HepG2 (cell line): ENCODE data around the gene DQX1. TPM values are rescaled to one million over a fixed set of nuclear protein-coding genes. Genes with fewer than 3 reads are reported as not detected.

Experiments used
- MEIS2 ChIP-seq: sonication (generic); formaldehyde crosslinking; IDR thresholded peaks from 2 replicates; pipeline ENCODE4 v1.9.0; 2021; ENCODE audit warnings: mild to moderate bottlenecking, missing genetic modification reagents
- MTERF4 ChIP-seq: sonication (generic); formaldehyde crosslinking; IDR thresholded peaks from 2 replicates; pipeline ENCODE4 v1.8.0; 2023; ENCODE audit warnings: mild to moderate bottlenecking, missing genetic modification reagents
- NFRKB ChIP-seq: fragments of 450-650 bp; IDR thresholded peaks from 2 replicates; pipeline ENCODE4 v1.6.1; 2017
- PAF1 ChIP-seq: IDR thresholded peaks from 2 replicates; pipeline ENCODE4 v1.6.1; 2016; ENCODE audit warnings: missing genetic modification reagents, missing compliant biosample characterization
- RBM22 ChIP-seq: fragments of 200-400 bp; formaldehyde crosslinking; optimal IDR thresholded peaks from 2 replicates; pipeline ENCODE3; 2017; ENCODE audit warnings: mild to moderate bottlenecking, low read length, moderate library complexity
- SIN3A ChIP-seq: IDR thresholded peaks from 2 replicates; pipeline ENCODE4 v1.6.1; 2011; ENCODE audit warnings: low read depth, mild to moderate bottlenecking, control low read depth, low read length, borderline replicate concordance
- SP1 ChIP-seq, 2 experiments: fragments of 450-650 bp in 1 of 2; sonication (generic) in 1 of 2; formaldehyde crosslinking in 1 of 2; IDR thresholded peaks; 2 replicates each; pipeline versions ENCODE4 v1.4.0 to v1.6.1; 2016 to 2020; ENCODE audit warnings: missing genetic modification reagents in 1 of 2
- TCF7 ChIP-seq: sonication (generic); IDR thresholded peaks from 2 replicates; pipeline ENCODE4 v1.6.1; 2016; ENCODE audit warnings: antibody characterized with exemption, low read depth
- THAP11 ChIP-seq: IDR thresholded peaks from 2 replicates; pipeline ENCODE4 v1.6.1; 2016; ENCODE audit warnings: missing biosample characterization, missing genetic modification reagents
- ZBTB33 ChIP-seq: sonication (generic); formaldehyde crosslinking; IDR thresholded peaks from 2 replicates; pipeline ENCODE4 v1.4.0; 2020; ENCODE audit warnings: missing genetic modification reagents
- ZNF326 ChIP-seq: sonication (generic); formaldehyde crosslinking; IDR thresholded peaks from 2 replicates; pipeline ENCODE4 v1.4.0; 2020; ENCODE audit warnings: missing genetic modification reagents, borderline replicate concordance
- ZNF484 ChIP-seq: sonication (generic); formaldehyde crosslinking; IDR thresholded peaks from 2 replicates; pipeline ENCODE4 v1.5.1; 2020; ENCODE audit warnings: mild to moderate bottlenecking, low read depth, missing genetic modification reagents, borderline replicate concordance
- ZNF496 ChIP-seq: sonication (generic); formaldehyde crosslinking; IDR thresholded peaks from 2 replicates; pipeline ENCODE4 v1.8.1; 2023; ENCODE audit warnings: mild to moderate bottlenecking, moderate library complexity, missing genetic modification reagents; ENCODE audit not compliant: insufficient replicate concordance
- ZNF558 ChIP-seq: sonication (generic); formaldehyde crosslinking; IDR thresholded peaks from 2 replicates; pipeline ENCODE4 v1.9.0; 2022; ENCODE audit warnings: mild to moderate bottlenecking, missing genetic modification reagents, borderline replicate concordance
- ZNF564 ChIP-seq: sonication (generic); formaldehyde crosslinking; IDR thresholded peaks from 2 replicates; pipeline ENCODE4 v1.8.1; 2023; ENCODE audit warnings: mild to moderate bottlenecking, missing genetic modification reagents
- ZNF644 ChIP-seq: IDR thresholded peaks from 2 replicates; pipeline ENCODE4 v1.6.1; 2016; ENCODE audit warnings: low read depth
- ZNF709 ChIP-seq: sonication (generic); formaldehyde crosslinking; IDR thresholded peaks from 2 replicates; pipeline ENCODE4 v1.5.0; 2020; ENCODE audit warnings: mild to moderate bottlenecking, missing genetic modification reagents
- ZNF839 ChIP-seq: sonication (generic); formaldehyde crosslinking; IDR thresholded peaks from 2 replicates; pipeline ENCODE4 v1.4.0; 2020; ENCODE audit warnings: missing genetic modification reagents, mild to moderate bottlenecking, borderline replicate concordance
- ZNF891 ChIP-seq: sonication (generic); formaldehyde crosslinking; IDR thresholded peaks from 2 replicates; pipeline ENCODE4 v1.5.0; 2020; ENCODE audit warnings: mild to moderate bottlenecking, missing genetic modification reagents
- polyA plus RNA-seq, 8 experiments: library from polyadenylated mRNA; depleted of rRNA in 3 of 8; stranded (reverse) in 7 of 8; unstranded in 1 of 8; fragments of >200 nt; fragmentation: Illumina TruSeq in 4 of 8; extraction: Trizol in 4 of 8; gene quantifications; 2 replicates each; pipeline versions ENCODE4 v1.2.1 to v1.2.3, GENCODE V29; 2011 to 2016; ENCODE audit warnings: low read depth in 4 of 8, missing spikeins in 1 of 8, mixed read lengths in 1 of 8; ENCODE audit not compliant: insufficient read depth in 1 of 8
- total RNA-seq, 5 experiments: library from RNA; depleted of rRNA; stranded (reverse); fragments of >200 nt; fragmentation: Illumina TruSeq; extraction: Trizol; gene quantifications; 2 replicates each; pipeline ENCODE4 v1.2.3, GENCODE V29; 2016; ENCODE audit warnings: low read depth in 1 of 5
- TF ChIP-seq, protein P1 (sequence below): sonication (generic); formaldehyde crosslinking; IDR thresholded peaks from 2 replicates; pipeline ENCODE4 v1.5.1; 2020; ENCODE audit warnings: missing genetic modification reagents, mild to moderate bottlenecking, borderline replicate concordance
- TF ChIP-seq, protein P2 (sequence below), 2 experiments: IDR thresholded peaks; 2 replicates each; pipeline ENCODE4 v1.6.1; 2011 to 2012; ENCODE audit warnings: low read length in 2 of 2, borderline replicate concordance in 1 of 2, low read depth in 1 of 2, mild to moderate bottlenecking in 1 of 2, moderate library complexity in 1 of 2

Gene DQX1
- total and polyA plus RNA-seq, 2 of the 13 experiments (the other 11 are each of a cell fraction or from before 2014, with no cell fraction given): 27.6 to 89.8 TPM

- no peak for TF ChIP-seq ZNF558 (CRISPR knock-in tag)
- no peak for TF ChIP-seq ZNF839
- TF ChIP-seq SP1 (IDR thresholded peaks at IDR 0.05): no peak
- TF ChIP-seq SP1 (CRISPR knock-in tag; IDR thresholded peaks at IDR 0.05): no peak
- no peak for TF ChIP-seq NFRKB
- no peak for TF ChIP-seq MTERF4
- TF ChIP-seq ZNF496: no peak
- no peak for TF ChIP-seq ZBTB33 (CRISPR knock-in tag)
- TF ChIP-seq TCF7: no peak
- no peak for TF ChIP-seq SIN3A
- no peak for TF ChIP-seq ZNF891 (CRISPR knock-in tag)
- TF ChIP-seq ZNF709: no peak
- TF ChIP-seq MEIS2: no peak
- no peak for TF ChIP-seq ZNF564 (CRISPR knock-in tag)
- peak; percentile 70 for TF ChIP-seq RBM22
- no peak for TF ChIP-seq ZNF644 (CRISPR knock-in tag)
- TF ChIP-seq, protein P1, sequence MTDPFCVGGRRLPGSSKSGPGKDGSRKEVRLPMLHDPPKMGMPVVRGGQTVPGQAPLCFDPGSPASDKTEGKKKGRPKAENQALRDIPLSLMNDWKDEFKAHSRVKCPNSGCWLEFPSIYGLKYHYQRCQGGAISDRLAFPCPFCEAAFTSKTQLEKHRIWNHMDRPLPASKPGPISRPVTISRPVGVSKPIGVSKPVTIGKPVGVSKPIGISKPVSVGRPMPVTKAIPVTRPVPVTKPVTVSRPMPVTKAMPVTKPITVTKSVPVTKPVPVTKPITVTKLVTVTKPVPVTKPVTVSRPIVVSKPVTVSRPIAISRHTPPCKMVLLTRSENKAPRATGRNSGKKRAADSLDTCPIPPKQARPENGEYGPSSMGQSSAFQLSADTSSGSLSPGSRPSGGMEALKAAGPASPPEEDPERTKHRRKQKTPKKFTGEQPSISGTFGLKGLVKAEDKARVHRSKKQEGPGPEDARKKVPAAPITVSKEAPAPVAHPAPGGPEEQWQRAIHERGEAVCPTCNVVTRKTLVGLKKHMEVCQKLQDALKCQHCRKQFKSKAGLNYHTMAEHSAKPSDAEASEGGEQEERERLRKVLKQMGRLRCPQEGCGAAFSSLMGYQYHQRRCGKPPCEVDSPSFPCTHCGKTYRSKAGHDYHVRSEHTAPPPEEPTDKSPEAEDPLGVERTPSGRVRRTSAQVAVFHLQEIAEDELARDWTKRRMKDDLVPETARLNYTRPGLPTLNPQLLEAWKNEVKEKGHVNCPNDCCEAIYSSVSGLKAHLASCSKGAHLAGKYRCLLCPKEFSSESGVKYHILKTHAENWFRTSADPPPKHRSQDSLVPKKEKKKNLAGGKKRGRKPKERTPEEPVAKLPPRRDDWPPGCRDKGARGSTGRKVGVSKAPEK: no peak
- no peak for TF ChIP-seq THAP11 (CRISPR knock-in tag)
- TF ChIP-seq ZNF326 (CRISPR knock-in tag): 0 out of 2 replicates have a peak, but pooled peaks have one; percentile 14
- no peak for TF ChIP-seq PAF1 (CRISPR knock-in tag)
- TF ChIP-seq, protein P2, sequence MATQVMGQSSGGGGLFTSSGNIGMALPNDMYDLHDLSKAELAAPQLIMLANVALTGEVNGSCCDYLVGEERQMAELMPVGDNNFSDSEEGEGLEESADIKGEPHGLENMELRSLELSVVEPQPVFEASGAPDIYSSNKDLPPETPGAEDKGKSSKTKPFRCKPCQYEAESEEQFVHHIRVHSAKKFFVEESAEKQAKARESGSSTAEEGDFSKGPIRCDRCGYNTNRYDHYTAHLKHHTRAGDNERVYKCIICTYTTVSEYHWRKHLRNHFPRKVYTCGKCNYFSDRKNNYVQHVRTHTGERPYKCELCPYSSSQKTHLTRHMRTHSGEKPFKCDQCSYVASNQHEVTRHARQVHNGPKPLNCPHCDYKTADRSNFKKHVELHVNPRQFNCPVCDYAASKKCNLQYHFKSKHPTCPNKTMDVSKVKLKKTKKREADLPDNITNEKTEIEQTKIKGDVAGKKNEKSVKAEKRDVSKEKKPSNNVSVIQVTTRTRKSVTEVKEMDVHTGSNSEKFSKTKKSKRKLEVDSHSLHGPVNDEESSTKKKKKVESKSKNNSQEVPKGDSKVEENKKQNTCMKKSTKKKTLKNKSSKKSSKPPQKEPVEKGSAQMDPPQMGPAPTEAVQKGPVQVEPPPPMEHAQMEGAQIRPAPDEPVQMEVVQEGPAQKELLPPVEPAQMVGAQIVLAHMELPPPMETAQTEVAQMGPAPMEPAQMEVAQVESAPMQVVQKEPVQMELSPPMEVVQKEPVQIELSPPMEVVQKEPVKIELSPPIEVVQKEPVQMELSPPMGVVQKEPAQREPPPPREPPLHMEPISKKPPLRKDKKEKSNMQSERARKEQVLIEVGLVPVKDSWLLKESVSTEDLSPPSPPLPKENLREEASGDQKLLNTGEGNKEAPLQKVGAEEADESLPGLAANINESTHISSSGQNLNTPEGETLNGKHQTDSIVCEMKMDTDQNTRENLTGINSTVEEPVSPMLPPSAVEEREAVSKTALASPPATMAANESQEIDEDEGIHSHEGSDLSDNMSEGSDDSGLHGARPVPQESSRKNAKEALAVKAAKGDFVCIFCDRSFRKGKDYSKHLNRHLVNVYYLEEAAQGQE (IDR thresholded peaks at IDR 0.05; ENCODE audit: borderline replicate concordance in 1 of 2, low read depth in 1 of 2, low read length in 2 of 2): peak in 1 of 2 experiments; percentile 85; a peak in 2 of 4 replicates
- TF ChIP-seq ZNF484 (CRISPR knock-in tag): no peak
These were observed 24.5 kb downstream of the DQX1 start (continued) for GRCh38 chr2:74501335-74502071.
